ENCODE results near the gene SLC6A6.

- no peak for TF ChIP-seq CTCF (IDR thresholded peaks at IDR 0.05; ENCODE audit: poor library complexity)
- no peak for TF ChIP-seq EZH2 (IDR thresholded peaks at IDR 0.05; ENCODE audit: borderline replicate concordance)
Observed at GRCh38 chr3:14441920-14442300, 39.5 kb downstream of the SLC6A6 start.

All from hepatocyte (in vitro differentiated cells).